Central memory CD4-positive, alpha-beta T cell (primary cell): ENCODE data around the gene C17orf107.
"Not testable (repeated sequence)": the region's sequence is repeated elsewhere in the genome, so short reads cannot be mapped to it uniquely, and the experiment has no call there.

Experiments
- DNase-seq: peaks from one replicate; pipeline ENCODE4 v3.0.0; 2022

C17orf107 gene

GRCh38 chr17:4901108-4901647 lies 1.8 kb downstream of the C17orf107 start:
- DNase-seq, result no peak

DNA sequence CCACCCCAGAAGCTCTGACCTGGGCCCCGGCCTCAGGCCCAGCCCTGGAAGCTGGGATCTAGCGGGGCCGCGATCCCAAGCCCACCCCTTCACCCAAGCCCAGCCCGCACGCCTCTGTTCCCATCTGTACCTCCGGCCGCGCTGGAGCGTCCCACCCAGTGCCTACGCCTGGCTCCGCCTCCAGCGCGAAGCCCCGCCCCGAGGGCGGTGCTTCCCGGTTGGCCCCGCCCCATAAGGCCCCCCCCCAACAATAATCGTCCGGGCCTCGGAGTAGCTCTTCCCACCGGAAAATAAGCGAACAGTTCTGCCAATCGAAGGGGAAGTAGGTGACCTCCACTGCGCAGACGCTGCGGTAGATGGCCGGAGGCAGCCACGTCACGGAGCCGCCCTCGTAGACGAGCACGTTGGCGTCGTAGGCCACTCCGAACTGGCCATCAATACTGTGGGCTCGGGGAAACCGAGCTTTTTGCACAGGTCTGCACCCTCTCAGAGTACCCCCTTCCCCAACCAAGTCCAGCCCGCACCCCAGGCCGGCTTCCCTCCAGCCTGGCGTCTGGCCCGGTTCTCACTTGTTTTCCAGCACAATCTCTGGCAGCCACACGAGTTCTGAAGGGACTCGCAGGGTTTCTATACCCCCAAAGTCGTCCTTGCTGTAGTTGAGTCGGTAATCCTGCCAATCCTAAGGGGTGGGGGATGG lies 2.5 kb downstream of the C17orf107 start:
- no peak for DNase-seq

DNA sequence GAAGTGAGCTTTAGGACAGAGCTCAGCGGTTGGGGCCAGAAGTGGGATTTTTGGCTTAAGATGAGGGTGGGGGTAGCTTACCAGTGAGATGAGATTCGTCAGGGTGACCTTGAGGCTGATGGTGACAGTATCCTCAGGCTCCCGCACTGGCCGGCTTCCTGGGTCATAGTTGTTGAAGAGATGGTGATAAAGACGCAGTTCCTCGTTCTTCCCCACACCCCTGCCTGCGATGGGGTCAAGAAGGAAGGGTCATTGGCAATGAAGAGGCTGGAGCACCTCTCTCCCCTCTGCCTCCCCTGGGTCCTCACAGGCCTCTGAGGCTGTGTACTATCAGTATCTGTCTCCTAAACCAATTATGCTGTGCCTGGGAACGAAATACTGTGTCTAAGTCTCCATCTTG lies 3.2 kb downstream of the C17orf107 start:
- DNase-seq, result no peak

- DNase-seq, result peak; percentile 73
Observed at GRCh38 chr17:4903051-4903818, 3.9 kb downstream of the C17orf107 start, which contains the start of gene CHRNE. TSS of gene CHRNE (minus strand) at chr17:4903098. CDS start at chr17:4903063, 35 bp downstream.

DNA sequence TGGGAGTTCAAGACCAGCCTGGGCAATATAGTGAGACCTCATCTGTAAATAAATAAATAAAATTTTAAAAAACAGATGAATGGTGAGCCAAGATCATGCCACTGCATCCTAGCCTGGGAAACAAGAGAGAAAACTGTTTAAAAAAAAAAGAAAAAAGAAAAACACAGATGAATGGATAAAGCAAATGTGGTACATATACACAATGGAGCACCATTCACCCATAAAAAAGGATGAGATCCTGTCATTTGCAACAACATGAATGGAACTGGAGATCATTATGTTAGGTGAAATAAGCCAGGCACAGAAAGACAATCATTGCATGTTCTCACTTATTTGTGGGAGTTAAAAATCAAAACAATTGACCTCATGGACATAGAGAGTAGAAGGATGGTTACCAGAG lies 7.3 kb downstream of the C17orf107 start:
- DNase-seq, result not testable (repeated sequence)

DNA sequence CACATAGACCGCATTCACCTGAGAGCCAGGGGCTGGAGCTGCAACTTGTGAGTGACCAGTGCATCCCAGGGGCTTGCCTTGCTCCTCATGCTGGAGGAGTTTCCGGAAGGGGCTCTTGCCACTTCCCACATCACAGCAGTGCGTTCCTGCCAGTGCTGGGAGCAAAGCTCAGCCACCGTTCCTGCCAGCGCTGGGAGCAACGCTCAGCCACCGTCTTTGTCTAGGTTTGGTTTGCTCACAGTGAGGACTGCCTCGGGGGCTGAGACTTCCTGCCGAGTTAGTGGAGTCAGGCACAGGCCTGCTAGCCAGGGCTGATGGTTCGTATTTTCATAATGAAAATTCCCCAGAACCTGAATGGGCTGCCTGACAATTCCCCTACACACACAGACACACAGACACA lies 9.0 kb downstream of the C17orf107 start:
- no peak for DNase-seq

GRCh38 chr17:4908711-4909496 lies 9.6 kb downstream of the C17orf107 start:
- DNase-seq, result peak; percentile 69

DNA sequence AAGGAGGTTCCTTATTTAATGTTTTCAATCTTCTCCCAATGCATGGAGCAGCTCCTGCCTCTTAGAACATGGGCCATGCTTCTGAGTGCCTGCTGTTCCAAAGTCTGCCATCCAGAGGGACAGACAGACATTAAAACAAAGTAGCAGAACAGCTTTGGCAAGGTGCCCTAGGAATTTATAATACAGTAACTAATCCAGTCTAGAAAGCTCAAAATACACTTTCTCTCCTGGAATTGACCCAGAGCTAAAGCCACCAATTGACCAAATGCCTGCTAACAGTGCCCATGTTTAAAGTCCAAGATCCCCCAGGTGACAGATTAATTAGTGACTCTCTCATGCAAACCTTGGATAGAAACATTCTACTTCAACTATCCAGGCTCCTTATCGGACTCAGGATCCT lies 14.7 kb downstream of the C17orf107 start:
- DNase-seq, result no peak

DNA sequence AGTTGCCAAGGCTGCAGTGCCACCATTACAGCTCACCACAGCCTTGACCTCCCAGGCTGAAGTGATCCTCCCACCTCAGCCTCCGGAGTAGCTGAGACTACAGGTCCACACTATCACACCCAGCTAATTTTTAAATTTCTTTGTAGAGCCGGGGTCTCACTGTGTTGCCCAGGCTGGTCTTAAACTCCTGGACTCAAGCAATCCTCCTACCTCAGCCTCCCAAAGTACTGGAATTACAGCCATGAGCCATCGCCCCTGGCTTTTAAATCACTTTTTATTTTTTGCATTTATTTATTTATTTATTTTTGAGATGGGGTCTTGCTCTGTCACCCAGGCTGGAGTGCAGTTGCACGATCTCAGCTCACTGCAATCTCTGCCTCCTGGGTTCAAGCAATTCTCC lies 15.2 kb downstream of the C17orf107 start:
- not testable (repeated sequence) for DNase-seq

DNA sequence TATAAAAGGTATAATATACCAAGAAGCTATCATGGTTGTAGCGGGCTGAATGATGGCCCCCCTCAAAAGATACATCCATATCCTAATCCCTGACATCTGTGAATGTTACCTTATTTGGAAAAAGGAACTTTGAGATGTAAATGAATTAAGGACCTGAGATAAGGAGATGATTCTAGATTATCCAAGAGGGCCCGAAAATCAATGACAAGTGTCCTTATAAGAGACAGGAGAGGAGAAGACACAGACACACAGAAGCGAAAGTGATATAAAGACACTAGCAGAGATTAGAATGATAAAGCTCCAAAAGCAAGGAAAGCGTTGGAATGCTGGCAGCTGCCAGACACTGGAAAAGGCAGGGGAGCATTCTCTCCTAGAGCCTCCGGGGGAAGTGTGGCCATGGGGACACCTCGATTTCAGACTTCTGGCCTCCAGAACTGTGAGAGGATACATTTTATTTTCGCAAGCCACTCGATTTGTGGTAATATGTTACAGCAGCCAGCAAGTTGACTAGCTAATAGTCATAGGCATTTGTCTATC lies 20.2 kb downstream of the C17orf107 start:
- DNase-seq, result no peak

DNA sequence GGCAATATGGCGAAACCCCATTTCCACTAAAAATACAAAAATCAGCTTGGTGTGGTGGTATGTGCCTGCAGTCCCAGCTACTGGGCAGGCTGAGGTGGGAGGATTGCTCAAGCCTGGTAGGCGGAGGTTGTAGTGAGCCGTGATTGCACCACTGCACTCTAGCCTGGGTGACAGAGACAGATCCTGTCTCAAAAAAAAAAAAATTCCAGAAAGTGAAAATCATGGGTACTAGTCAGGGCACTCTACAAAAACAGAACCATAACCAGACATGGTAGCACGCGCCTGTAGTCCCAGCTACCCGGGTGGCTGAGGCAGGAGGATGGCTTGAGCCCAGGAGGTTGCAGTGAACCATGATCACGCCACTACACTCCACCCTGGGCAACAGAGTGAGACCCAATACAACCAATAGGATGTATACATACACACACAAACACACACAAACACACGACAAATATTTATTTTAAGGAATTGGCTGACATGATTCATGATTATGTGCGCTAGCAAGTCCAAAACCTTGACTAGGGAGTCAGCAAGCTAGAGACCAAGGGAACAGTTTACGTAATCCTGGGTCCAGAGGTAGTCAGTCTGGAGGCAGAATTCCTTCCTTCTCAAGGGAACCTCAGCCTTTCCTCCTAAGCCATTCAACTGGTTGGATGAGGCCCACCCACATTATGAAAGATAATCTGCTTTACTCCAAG lies 21.2 kb downstream of the C17orf107 start:
- DNase-seq, result no peak

DNA sequence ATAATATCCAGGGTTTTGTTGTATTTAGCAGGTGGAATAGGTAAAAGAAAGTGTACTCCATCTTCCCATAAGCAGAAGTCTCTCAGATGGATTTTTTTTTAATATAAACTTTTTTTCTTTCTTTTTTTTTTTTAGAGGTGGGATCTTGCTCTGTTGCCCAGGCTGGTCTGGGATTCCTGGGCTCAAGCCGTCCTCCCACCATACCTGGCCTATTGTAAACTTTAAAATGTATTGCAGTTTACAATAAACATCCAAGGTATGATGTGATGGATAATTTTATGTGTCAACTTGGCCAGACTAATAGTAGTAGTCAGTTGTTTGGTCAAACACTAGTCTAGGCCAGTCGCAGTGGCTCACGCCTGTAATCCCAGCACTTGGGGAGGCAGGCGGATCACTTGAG lies 22.0 kb downstream of the C17orf107 start:
- DNase-seq, result no peak

- not testable (repeated sequence) for DNase-seq
Observed at GRCh38 chr17:4926577-4927335, 27.4 kb downstream of the C17orf107 start.

GRCh38 chr17:4928881-4929280 lies 29.5 kb downstream of the C17orf107 start:
- no peak for DNase-seq

DNA sequence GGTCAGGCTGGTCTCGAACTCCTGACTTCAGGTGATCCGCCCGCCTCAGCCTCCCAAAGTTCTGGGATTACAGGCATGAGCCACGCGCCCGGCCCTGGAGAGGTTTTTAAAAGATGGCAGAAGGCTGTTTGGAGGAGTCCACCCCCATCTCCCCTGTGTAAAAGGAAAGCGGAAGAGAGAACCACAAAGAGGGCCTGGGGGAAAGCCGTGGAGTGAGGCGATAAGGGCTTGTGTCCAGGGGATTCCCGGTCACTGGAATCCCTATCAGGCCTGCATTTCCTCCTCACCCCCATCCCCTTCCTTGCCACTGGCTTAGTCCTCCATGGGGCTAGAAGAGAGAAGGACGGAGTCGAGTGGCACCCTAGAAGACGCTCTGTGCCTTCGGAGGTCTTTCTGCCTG lies 32.6 kb downstream of the C17orf107 start, which contains the start of gene GP1BA:
Gene GP1BA (plus strand): TSS at position 315 of the 400 bp plus-strand sequence. CDS start 328 bp downstream, outside the sequence.
- no peak for DNase-seq

DNA sequence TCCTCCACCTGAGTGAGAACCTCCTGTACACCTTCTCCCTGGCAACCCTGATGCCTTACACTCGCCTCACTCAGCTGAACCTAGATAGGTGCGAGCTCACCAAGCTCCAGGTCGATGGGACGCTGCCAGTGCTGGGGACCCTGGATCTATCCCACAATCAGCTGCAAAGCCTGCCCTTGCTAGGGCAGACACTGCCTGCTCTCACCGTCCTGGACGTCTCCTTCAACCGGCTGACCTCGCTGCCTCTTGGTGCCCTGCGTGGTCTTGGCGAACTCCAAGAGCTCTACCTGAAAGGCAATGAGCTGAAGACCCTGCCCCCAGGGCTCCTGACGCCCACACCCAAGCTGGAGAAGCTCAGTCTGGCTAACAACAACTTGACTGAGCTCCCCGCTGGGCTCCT lies 33.4 kb downstream of the C17orf107 start:
- no peak for DNase-seq

DNA sequence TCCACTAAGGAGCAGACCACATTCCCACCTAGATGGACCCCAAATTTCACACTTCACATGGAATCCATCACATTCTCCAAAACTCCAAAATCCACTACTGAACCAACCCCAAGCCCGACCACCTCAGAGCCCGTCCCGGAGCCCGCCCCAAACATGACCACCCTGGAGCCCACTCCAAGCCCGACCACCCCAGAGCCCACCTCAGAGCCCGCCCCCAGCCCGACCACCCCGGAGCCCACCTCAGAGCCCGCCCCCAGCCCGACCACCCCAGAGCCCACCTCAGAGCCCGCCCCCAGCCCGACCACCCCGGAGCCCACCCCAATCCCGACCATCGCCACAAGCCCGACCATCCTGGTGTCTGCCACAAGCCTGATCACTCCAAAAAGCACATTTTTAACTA lies 34.3 kb downstream of the C17orf107 start:
- no peak for DNase-seq

- no peak for DNase-seq
Observed at GRCh38 chr17:4934173-4934979, 35.0 kb downstream of the C17orf107 start.

GRCh38 chr17:4935650-4936049 lies 36.3 kb downstream of the C17orf107 start:
- DNase-seq, result no peak

GRCh38 chr17:4936436-4936835 lies 37.1 kb downstream of the C17orf107 start:
- no peak for DNase-seq
